HG02759 (cell line): ENCODE results near the gene JAK3.
"Not testable (repeated sequence)": the region's sequence is repeated elsewhere in the genome, so short reads cannot be mapped to it uniquely, and the experiment has no call there.

Source experiments
- ATAC-seq: cut with Tn5 transposase; IDR thresholded peaks from one replicate; pipeline ENCODE4 v1.9.1; 2021; ENCODE audit warnings: mild to moderate bottlenecking, moderate library complexity; ENCODE audit not compliant: unreplicated experiment

JAK3 gene

GRCh38 chr19:17847538-17848366 lies at the start of gene JAK3:
JAK3 (minus strand) TSS chr19:17847982; CDS start chr19:17844417, 3,565 bp downstream.
- ATAC-seq: peak; percentile 69

- ATAC-seq: no peak
Observed at GRCh38 chr19:17893766-17894165, 46.0 kb upstream of the JAK3 start.

GRCh38 chr19:17889609-17890214 lies 41.9 kb upstream of the JAK3 start:
- ATAC-seq: no peak

- no peak for ATAC-seq
Observed at GRCh38 chr19:17888260-17888659, 40.5 kb upstream of the JAK3 start.

GRCh38 chr19:17887221-17887620 lies 39.4 kb upstream of the JAK3 start:
- ATAC-seq: not testable (repeated sequence)

GRCh38 chr19:17886515-17886914 lies 38.7 kb upstream of the JAK3 start:
- ATAC-seq: no peak

GRCh38 chr19:17883627-17884410 lies 36.0 kb upstream of the JAK3 start:
- no peak for ATAC-seq

- no peak for ATAC-seq
Observed at GRCh38 chr19:17881701-17882100, 33.9 kb upstream of the JAK3 start.

- ATAC-seq: no peak
Observed at GRCh38 chr19:17879466-17879865, 31.7 kb upstream of the JAK3 start.

- no peak for ATAC-seq
Observed at GRCh38 chr19:17877696-17878095, 29.9 kb upstream of the JAK3 start.

- ATAC-seq: no peak
Observed at GRCh38 chr19:17874758-17875135, 27.0 kb upstream of the JAK3 start.

GRCh38 chr19:17873786-17874757 lies 26.3 kb upstream of the JAK3 start:
- no peak for ATAC-seq

- ATAC-seq: no peak
Observed at GRCh38 chr19:17872251-17873001, 24.6 kb upstream of the JAK3 start.

GRCh38 chr19:17871878-17872250 lies 24.1 kb upstream of the JAK3 start, which contains the start of gene SLC5A5:
SLC5A5 (plus strand) TSS chr19:17871945; CDS start chr19:17872320, 375 bp downstream.
- ATAC-seq: no peak

GRCh38 chr19:17871032-17871877 lies 23.5 kb upstream of the JAK3 start:
- no peak for ATAC-seq

- ATAC-seq: no peak
Observed at GRCh38 chr19:17869114-17869608, 21.4 kb upstream of the JAK3 start.

GRCh38 chr19:17868669-17869068 lies 20.9 kb upstream of the JAK3 start:
- no peak for ATAC-seq

- no peak for ATAC-seq
Observed at GRCh38 chr19:17866964-17867486, 19.2 kb upstream of the JAK3 start.
